GM12878 (cell line): Measurements from ENCODE around the gene COQ9. TPM values are rescaled to one million over a fixed set of nuclear protein-coding genes. Genes with fewer than 3 reads are reported as not detected.

Experiments used
- ATAC-seq: fragments of 200-7000 bp; cut with Tn5 transposase; 3 replicates; pipeline ENCODE4 v1.9.1; 2020; ENCODE audit warnings: mild to moderate bottlenecking, moderate library complexity
- BruUV-seq: library from RNA; stranded (reverse); fragments of 400-500 nt; replicated peaks from 2 replicates; lab custom pipeline; 2021; lab: Mats Ljungman, UMichigan
- CTCF ChIA-PET: fragments of 300-600 bp; sonication (Branson Sonifier 250); formaldehyde crosslinking; extraction: SDS; loops from one replicate; lab custom pipeline; 2021; ENCODE audit warnings: inconsistent platforms; lab: Yijun Ruan, JAX
- POLR2A ChIA-PET: fragments of 350-600 bp; formaldehyde crosslinking; extraction: SDS; loops from one replicate; lab custom pipeline; 2021; ENCODE audit warnings: inconsistent platforms; lab: Charles Lee
- RAD21 ChIA-PET: fragments of 300-600 bp; sonication (Branson Sonifier 250); formaldehyde crosslinking; loops from one replicate; lab custom pipeline; 2023; ENCODE audit warnings: antibody characterized with exemption; ENCODE audit not compliant: unreplicated experiment; lab: Charles Lee
- SMC1A ChIA-PET: fragments of 300-600 bp; sonication (Branson Sonifier 250); formaldehyde crosslinking; loops from one replicate; lab custom pipeline; 2023; ENCODE audit not compliant: unreplicated experiment, uncharacterized antibody; lab: Charles Lee
- DNase-seq: peaks from one replicate; pipeline ENCODE4 v3.0.0-alpha.2; 2011; ENCODE audit warnings: low read depth, low spot score
- FAIRE-seq: peaks from 3 replicates; lab custom pipeline; 2011; peaks lifted over from hg19 to GRCh38; lab: Jason Lieb, UNC
- H2AFZ ChIP-seq: 2 replicates; pipeline ENCODE4 v1.6.0; 2011; ENCODE audit warnings: low read depth, low read length, control low read depth; ENCODE audit not compliant: control insufficient read depth
- H3K27ac ChIP-seq: 2 replicates; pipeline ENCODE4 v1.5.1; 2011; ENCODE audit warnings: control low read depth; ENCODE audit not compliant: control insufficient read depth, insufficient read depth
- H3K27me3 ChIP-seq, 2 experiments: replicated peaks in 1 of 2; 2 replicates each; pipeline versions ENCODE4 v1.6.0 to v1.6.1; 2011; ENCODE audit warnings: low read length in 1 of 2; ENCODE audit not compliant: control insufficient read depth in 2 of 2, insufficient read depth in 2 of 2
- H3K36me3 ChIP-seq, 2 experiments: 2 replicates each; pipeline ENCODE4 v1.5.1; 2011; ENCODE audit warnings: low read length in 1 of 2; ENCODE audit not compliant: control insufficient read depth in 2 of 2, insufficient read depth in 2 of 2
- H3K4me1 ChIP-seq: 2 replicates; pipeline ENCODE4 v1.6.1; 2011; ENCODE audit warnings: mild to moderate bottlenecking, low read length, moderate library complexity, mixed read lengths; ENCODE audit not compliant: control insufficient read depth, insufficient read depth
- H3K4me2 ChIP-seq: 2 replicates; pipeline ENCODE4 v1.6.0; 2011; ENCODE audit warnings: control low read depth; ENCODE audit not compliant: control insufficient read depth, insufficient read depth
- H3K4me3 ChIP-seq: fragments of 200-600 bp; sonication (generic); 2 replicates; pipeline ENCODE4 v1.5.1; 2016
- H3K79me2 ChIP-seq: 2 replicates; pipeline ENCODE4 v1.6.0; 2011; ENCODE audit warnings: low read length; ENCODE audit not compliant: control insufficient read depth, insufficient read depth
- H3K9ac ChIP-seq: 2 replicates; pipeline ENCODE4 v1.8.0; 2011; ENCODE audit warnings: low read length, control low read depth, mixed read lengths; ENCODE audit not compliant: control insufficient read depth, insufficient read depth
- H3K9me3 ChIP-seq: replicated peaks from 3 replicates; pipeline ENCODE4 v1.5.1; 2011; ENCODE audit warnings: mild to moderate bottlenecking, low read length; ENCODE audit not compliant: control insufficient read depth, insufficient read depth
- H4K20me1 ChIP-seq: 2 replicates; pipeline ENCODE4 v1.6.0; 2011; ENCODE audit not compliant: control insufficient read depth, insufficient read depth
- CBX3 ChIP-seq: fragments of 200-600 bp; sonication (generic); IDR thresholded peaks from 2 replicates; pipeline ENCODE4 v1.6.1; 2016; ENCODE audit warnings: low read depth, borderline replicate concordance
- CREB1 ChIP-seq: IDR thresholded peaks from 2 replicates; pipeline ENCODE4 v1.6.1; 2012; ENCODE audit warnings: low read depth, mild to moderate bottlenecking, inconsistent platforms
- FOXM1 ChIP-seq: IDR thresholded peaks from 2 replicates; pipeline ENCODE4 v1.6.1; 2012; ENCODE audit warnings: low read depth, mild to moderate bottlenecking, inconsistent platforms, low read length, moderate library complexity
- KLF5 ChIP-seq: fragments of 450-650 bp; IDR thresholded peaks from 2 replicates; pipeline ENCODE4 v1.6.1; 2014; ENCODE audit warnings: mild to moderate bottlenecking; ENCODE audit not compliant: partially characterized antibody
- MEF2A ChIP-seq: IDR thresholded peaks from 2 replicates; pipeline ENCODE4 v1.6.1; 2011; ENCODE audit warnings: low read depth, mild to moderate bottlenecking, low read length, moderate library complexity; ENCODE audit not compliant: insufficient read depth
- MYC ChIP-seq: IDR thresholded peaks from 2 replicates; pipeline ENCODE4 v1.6.1; 2011; ENCODE audit warnings: mild to moderate bottlenecking, low read length, moderate library complexity, inconsistent platforms; ENCODE audit not compliant: insufficient read depth, insufficient replicate concordance, insufficient read length, severe bottlenecking
- NFYA ChIP-seq: IDR thresholded peaks from 2 replicates; pipeline ENCODE4 v1.6.1; 2011; ENCODE audit warnings: low read depth, mild to moderate bottlenecking, low read length, improper control_type of control experiment, borderline replicate concordance
- PAX8 ChIP-seq: fragments of 450-650 bp; IDR thresholded peaks from 2 replicates; pipeline ENCODE4 v1.6.1; 2017; ENCODE audit warnings: mild to moderate bottlenecking, moderate library complexity
- RAD21 ChIP-seq: IDR thresholded peaks from 2 replicates; pipeline ENCODE4 v1.6.1; 2011; ENCODE audit warnings: mild to moderate bottlenecking, low read depth, low read length, moderate library complexity; ENCODE audit not compliant: insufficient read depth
- RFX5 ChIP-seq: IDR thresholded peaks from 2 replicates; pipeline ENCODE4 v1.6.1; 2011; ENCODE audit warnings: low read depth, low read length, improper control_type of control experiment
- SMAD1 ChIP-seq: fragments of 450-650 bp; IDR thresholded peaks from 2 replicates; pipeline ENCODE4 v1.6.1; 2018; ENCODE audit warnings: mild to moderate bottlenecking, low read depth; ENCODE audit not compliant: partially characterized antibody
- SMAD5 ChIP-seq: IDR thresholded peaks from 2 replicates; pipeline ENCODE4 v1.6.1; 2016; ENCODE audit warnings: antibody characterized with exemption, low read depth
- STAT1 ChIP-seq: fragments of 450-650 bp; conservative IDR thresholded peaks from 2 replicates; pipeline ENCODE4 v1.6.1; 2014; ENCODE audit warnings: antibody characterized with exemption, mild to moderate bottlenecking
- TBL1XR1 ChIP-seq: IDR thresholded peaks from 2 replicates; pipeline ENCODE4 v1.6.1; 2012; ENCODE audit warnings: low read depth, low read length, improper control_type of control experiment
- YBX1 ChIP-seq: fragments of 450-650 bp; IDR thresholded peaks from 2 replicates; pipeline ENCODE4 v1.6.1; 2016; ENCODE audit warnings: antibody characterized with exemption
- YY1 ChIP-seq: IDR thresholded peaks from 2 replicates; pipeline ENCODE4 v1.6.1; 2011; ENCODE audit warnings: low read depth, mild to moderate bottlenecking, low read length
- ZNF622 ChIP-seq: fragments of 450-650 bp; IDR thresholded peaks from 2 replicates; pipeline ENCODE4 v1.6.1; 2017; ENCODE audit warnings: mild to moderate bottlenecking, inconsistent platforms
- WGBS: methylation state at CpG from one replicate; pipeline ENCODE4 v1.1.6; 2016; ENCODE audit warnings: low lambda C conversion rate; ENCODE audit not compliant: insufficient replicate concordance, insufficient coverage; ENCODE audit errors: missing lambda C conversion rate; 5-methylcytosine and 5-hydroxymethylcytosine counted together
- in situ Hi-C: fragments of 300-500 bp; cut with MboI; formaldehyde crosslinking; loops from 9 replicates; pipeline ENCODE4 v1.14.3; 2018; ENCODE audit warnings: mixed read lengths
- intact Hi-C: fragments of 100-400 bp; cut with micrococcal nuclease; formaldehyde crosslinking; loops from one replicate; pipeline ENCODE4 v1.14.2; 2022; ENCODE audit not compliant: unreplicated experiment
- polyA plus RNA-seq, 11 experiments: library from polyadenylated mRNA; depleted of rRNA in 4 of 11; unstranded in 6 of 11; stranded (reverse) in 5 of 11; fragments of >200 nt; fragmentation: Nextera tagmentation in 4 of 11; fragmentation: Illumina TruSeq in 1 of 11; extraction: Ambion mirVana in 4 of 11; extraction: Trizol in 1 of 11; gene quantifications; 1 replicate in 1 of 11; 2 replicates in 10 of 11; pipeline versions ENCODE4 v1.2.1 to v1.2.3, GENCODE V29; 2011 to 2016; ENCODE audit warnings: inconsistent platforms in 2 of 11, missing spikeins in 2 of 11, low read depth in 1 of 11
- total RNA-seq, 4 experiments: library from RNA; depleted of rRNA in 3 of 4; stranded (reverse); fragments of >200 nt in 3 of 4; fragmentation: Illumina TruSeq in 1 of 4; extraction: Trizol in 1 of 4; gene quantifications; 2 replicates each; pipeline versions ENCODE4 v1.2.1 to v1.2.3, GENCODE V29; 2013 to 2021
- TF ChIP-seq, protein P1 (sequence below): IDR thresholded peaks from 2 replicates; pipeline ENCODE4 v1.6.1; 2012; ENCODE audit warnings: low read depth, low read length, improper control_type of control experiment
- TF ChIP-seq, protein P2 (sequence below): fragments of 450-650 bp; IDR thresholded peaks from 2 replicates; pipeline ENCODE4 v1.6.1; 2016; ENCODE audit warnings: mild to moderate bottlenecking

Gene COQ9
- total and polyA plus RNA-seq, 10 of the 15 experiments (the other 5 are each of a cell fraction or from before 2014, with no cell fraction given): 24.1 to 79.7 (median 50.1) TPM

DNA sequence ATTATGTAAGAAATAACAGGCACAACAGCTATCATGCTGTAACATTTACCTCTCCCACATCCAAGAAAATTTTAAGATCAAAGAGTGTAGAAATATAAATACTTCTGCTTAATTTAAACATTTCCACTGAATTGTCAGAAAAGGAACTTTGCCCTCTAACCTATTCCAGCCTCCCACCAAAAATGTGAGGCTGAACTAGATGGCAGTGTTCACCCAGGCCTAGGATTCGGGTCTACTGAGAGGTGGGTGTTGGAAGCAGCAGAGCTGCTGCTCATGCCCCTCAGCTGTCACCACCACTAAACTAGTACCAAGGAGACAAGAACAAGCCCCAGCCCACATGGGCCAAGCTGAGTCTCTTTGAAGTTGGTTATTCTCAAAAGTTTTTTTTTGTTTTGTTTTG, 11.4 kb upstream of the COQ9 start:
- H3K27me3 ChIP-seq: no peaks in the 10 kb centered on the region
- no peaks in the 10 kb centered on the region for H4K20me1 ChIP-seq
- FAIRE-seq (no peak), ATAC-seq (no peak), DNase-seq (no peak)
- ChIA-PET POLR2A (interaction anchor here (0.6 to 1.0 kb wide), 2 partner anchors 9 to 44 kb away, joined by 3 to 4 read pairs; no protein-coding TSS in a partner anchor), RAD21 (no interaction called here), SMC1A (interaction anchor here (1.1 kb wide), 1 partner anchor 9 kb away, joined by 3 read pairs; no protein-coding TSS in a partner anchor), CTCF (interaction anchor here (0.5 to 1.4 kb wide), 4 partner anchors 11 to 729 kb away, joined by 3 to 4 read pairs (median 3); partner anchors contain the start of genes CIAPIN1 and COQ9)
- no peaks in the 10 kb centered on the region for H3K79me2 ChIP-seq
- peaks cover 5% of the 10 kb centered on the region; the same call in 1 of the 3 replicates for H3K9me3 ChIP-seq
- H3K4me2 ChIP-seq: no peak overlapping the region
- H3K9ac ChIP-seq: no peak overlapping the region
- no TSS peak for BruUV-seq
- WGBS: 64% methylated on average over 1 of the region's 1 CpG
- no peak overlapping the region for H3K27ac ChIP-seq
- in situ Hi-C loops: no loop called here
- no peak overlapping the region for H3K4me3 ChIP-seq
- no peak overlapping the region for H2AFZ ChIP-seq
- H3K36me3 ChIP-seq: peaks cover 14 to 33% of the 10 kb centered on the region in 2 experiments
- TF ChIP-seq FOXM1 (no peak), YBX1 (no peak), SMAD5 (no peak), STAT1 (no peak), ZNF622 (no peak), TBL1XR1 (no peak), YY1 (no peak), CBX3 (no peak), SMAD1 (no peak), RAD21 (no peak), NFYA (no peak), PAX8 (no peak), CREB1 (no peak), MEF2A (no peak), RFX5 (no peak), KLF5 (no peak), MYC (no peak)
- TF ChIP-seq, protein P1, sequence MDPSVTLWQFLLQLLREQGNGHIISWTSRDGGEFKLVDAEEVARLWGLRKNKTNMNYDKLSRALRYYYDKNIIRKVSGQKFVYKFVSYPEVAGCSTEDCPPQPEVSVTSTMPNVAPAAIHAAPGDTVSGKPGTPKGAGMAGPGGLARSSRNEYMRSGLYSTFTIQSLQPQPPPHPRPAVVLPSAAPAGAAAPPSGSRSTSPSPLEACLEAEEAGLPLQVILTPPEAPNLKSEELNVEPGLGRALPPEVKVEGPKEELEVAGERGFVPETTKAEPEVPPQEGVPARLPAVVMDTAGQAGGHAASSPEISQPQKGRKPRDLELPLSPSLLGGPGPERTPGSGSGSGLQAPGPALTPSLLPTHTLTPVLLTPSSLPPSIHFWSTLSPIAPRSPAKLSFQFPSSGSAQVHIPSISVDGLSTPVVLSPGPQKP: no peak
- TF ChIP-seq, protein P2, sequence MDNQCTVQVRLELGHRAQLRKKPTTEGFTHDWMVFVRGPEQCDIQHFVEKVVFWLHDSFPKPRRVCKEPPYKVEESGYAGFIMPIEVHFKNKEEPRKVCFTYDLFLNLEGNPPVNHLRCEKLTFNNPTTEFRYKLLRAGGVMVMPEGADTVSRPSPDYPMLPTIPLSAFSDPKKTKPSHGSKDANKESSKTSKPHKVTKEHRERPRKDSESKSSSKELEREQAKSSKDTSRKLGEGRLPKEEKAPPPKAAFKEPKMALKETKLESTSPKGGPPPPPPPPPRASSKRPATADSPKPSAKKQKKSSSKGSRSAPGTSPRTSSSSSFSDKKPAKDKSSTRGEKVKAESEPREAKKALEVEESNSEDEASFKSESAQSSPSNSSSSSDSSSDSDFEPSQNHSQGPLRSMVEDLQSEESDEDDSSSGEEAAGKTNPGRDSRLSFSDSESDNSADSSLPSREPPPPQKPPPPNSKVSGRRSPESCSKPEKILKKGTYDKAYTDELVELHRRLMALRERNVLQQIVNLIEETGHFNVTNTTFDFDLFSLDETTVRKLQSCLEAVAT: no peak
- no peaks in the 10 kb centered on the region for H3K4me1 ChIP-seq
- intact Hi-C loops: no loop called here
